Parathyroid adenoma (tissue), 2 donors: ENCODE results near the gene CARD18.

Experiments used
- H2AFZ ChIP-seq: fragments of 300-600 bp; sonication (generic); one replicate; pipeline ENCODE4 v1.7.0; 2017; ENCODE audit warnings: antibody characterized with exemption, mild to moderate bottlenecking
- H3K27ac ChIP-seq: fragments of 300-600 bp; sonication (generic); one replicate; pipeline ENCODE4 v1.7.0; 2017
- H3K27me3 ChIP-seq: fragments of 300-600 bp; sonication (generic); one replicate; pipeline ENCODE4 v1.7.0; 2017; ENCODE audit warnings: low read length; ENCODE audit not compliant: control insufficient read depth, insufficient read depth
- H3K36me3 ChIP-seq: fragments of 300-600 bp; sonication (generic); one replicate; pipeline ENCODE4 v1.7.0; 2017; ENCODE audit warnings: low read length; ENCODE audit not compliant: control insufficient read depth, insufficient read depth
- H3K4me1 ChIP-seq: fragments of 300-600 bp; sonication (generic); one replicate; pipeline ENCODE4 v1.7.0; 2017; ENCODE audit warnings: control low read depth
- H3K4me2 ChIP-seq: fragments of 300-600 bp; sonication (generic); one replicate; pipeline ENCODE4 v1.7.0; 2017; ENCODE audit warnings: low read length
- H3K4me3 ChIP-seq: fragments of 300-600 bp; sonication (generic); one replicate; pipeline ENCODE4 v1.7.0; 2017; ENCODE audit warnings: low read depth, low read length
- H3K79me2 ChIP-seq: fragments of 300-600 bp; sonication (generic); one replicate; pipeline ENCODE4 v1.7.0; 2017; ENCODE audit warnings: control low read depth
- H3K9ac ChIP-seq: fragments of 300-600 bp; sonication (generic); one replicate; pipeline ENCODE4 v1.7.0; 2017; ENCODE audit warnings: mild to moderate bottlenecking
- H3K9me3 ChIP-seq: fragments of 300-600 bp; sonication (generic); one replicate; pipeline ENCODE4 v1.7.0; 2017; ENCODE audit warnings: low read length; ENCODE audit not compliant: control insufficient read depth
- TF ChIP-seq, protein P1 (sequence below): fragments of 300-600 bp; sonication (generic); IDR thresholded peaks from one replicate; pipeline ENCODE4 v1.7.0; 2017; ENCODE audit warnings: antibody characterized with exemption, mild to moderate bottlenecking
- donor health status: primary hyperparathyroidism.

The CARD18 gene

DNA sequence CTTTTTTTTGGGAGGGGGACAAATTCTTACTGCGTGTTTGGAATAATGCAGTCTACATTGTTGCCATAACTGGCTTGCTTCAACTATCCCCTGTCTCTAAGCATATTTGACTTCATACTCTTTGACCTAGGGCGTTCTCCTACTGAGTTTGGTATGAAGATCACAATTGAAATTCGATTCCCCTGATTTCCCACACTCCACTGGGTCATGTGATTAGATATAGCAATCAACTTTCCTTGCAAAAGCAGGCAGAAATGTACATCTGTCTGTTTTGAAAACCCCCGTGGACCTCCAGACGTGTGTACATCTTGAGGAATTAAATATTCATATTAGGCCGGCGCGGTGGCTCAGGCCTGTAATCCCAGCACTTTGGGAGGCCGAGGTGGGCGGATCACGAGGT is 13.8 kb upstream of the CARD18 start:
- TF ChIP-seq, protein P1, sequence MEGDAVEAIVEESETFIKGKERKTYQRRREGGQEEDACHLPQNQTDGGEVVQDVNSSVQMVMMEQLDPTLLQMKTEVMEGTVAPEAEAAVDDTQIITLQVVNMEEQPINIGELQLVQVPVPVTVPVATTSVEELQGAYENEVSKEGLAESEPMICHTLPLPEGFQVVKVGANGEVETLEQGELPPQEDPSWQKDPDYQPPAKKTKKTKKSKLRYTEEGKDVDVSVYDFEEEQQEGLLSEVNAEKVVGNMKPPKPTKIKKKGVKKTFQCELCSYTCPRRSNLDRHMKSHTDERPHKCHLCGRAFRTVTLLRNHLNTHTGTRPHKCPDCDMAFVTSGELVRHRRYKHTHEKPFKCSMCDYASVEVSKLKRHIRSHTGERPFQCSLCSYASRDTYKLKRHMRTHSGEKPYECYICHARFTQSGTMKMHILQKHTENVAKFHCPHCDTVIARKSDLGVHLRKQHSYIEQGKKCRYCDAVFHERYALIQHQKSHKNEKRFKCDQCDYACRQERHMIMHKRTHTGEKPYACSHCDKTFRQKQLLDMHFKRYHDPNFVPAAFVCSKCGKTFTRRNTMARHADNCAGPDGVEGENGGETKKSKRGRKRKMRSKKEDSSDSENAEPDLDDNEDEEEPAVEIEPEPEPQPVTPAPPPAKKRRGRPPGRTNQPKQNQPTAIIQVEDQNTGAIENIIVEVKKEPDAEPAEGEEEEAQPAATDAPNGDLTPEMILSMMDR = no peak
- H3K4me1 ChIP-seq = no peaks in the 10 kb centered on the region

DNA sequence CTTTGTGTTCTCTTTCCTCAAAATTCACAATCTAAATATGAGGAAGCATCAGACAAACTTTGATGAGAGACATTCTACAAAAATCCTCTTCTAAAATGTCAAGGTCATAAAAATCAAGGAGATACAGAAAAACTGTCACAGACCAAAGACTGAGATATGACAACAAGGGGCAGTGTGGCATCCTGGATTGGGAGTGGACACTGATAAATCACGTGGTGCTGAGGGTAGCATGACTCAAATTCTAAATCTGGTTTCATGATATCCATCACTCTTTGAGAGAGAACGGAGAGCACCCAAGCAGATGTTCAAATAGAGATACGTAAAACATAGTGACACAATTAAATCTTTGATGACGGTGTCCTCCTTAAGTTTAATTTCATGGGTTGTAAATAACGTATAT is 13.0 kb upstream of the CARD18 start:
- no peak overlapping the region for H3K9ac ChIP-seq
- no peaks in the 10 kb centered on the region for H3K36me3 ChIP-seq
- H2AFZ ChIP-seq = no peak overlapping the region
- H3K9me3 ChIP-seq = no peaks in the 10 kb centered on the region
- H3K27me3 ChIP-seq = no peaks in the 10 kb centered on the region
- TF ChIP-seq, protein P1 = no peak
- no peaks in the 10 kb centered on the region for H3K4me1 ChIP-seq
- no peaks in the 10 kb centered on the region for H3K79me2 ChIP-seq
- no peak overlapping the region for H3K27ac ChIP-seq
- no peak overlapping the region for H3K4me3 ChIP-seq
- H3K4me2 ChIP-seq = no peak overlapping the region

More for the DNA sequence above, 13.8 kb upstream of the CARD18 start:
- Histone ChIP-seq H3K79me2 (no peaks in the 10 kb centered on the region), H3K9me3 (no peaks in the 10 kb centered on the region), H2AFZ (no peak overlapping the region), H3K27me3 (no peaks in the 10 kb centered on the region), H3K9ac (no peak overlapping the region), H3K4me2 (no peak overlapping the region), H3K4me3 (no peak overlapping the region), H3K36me3 (no peaks in the 10 kb centered on the region), H3K27ac (no peak overlapping the region)

DNA sequence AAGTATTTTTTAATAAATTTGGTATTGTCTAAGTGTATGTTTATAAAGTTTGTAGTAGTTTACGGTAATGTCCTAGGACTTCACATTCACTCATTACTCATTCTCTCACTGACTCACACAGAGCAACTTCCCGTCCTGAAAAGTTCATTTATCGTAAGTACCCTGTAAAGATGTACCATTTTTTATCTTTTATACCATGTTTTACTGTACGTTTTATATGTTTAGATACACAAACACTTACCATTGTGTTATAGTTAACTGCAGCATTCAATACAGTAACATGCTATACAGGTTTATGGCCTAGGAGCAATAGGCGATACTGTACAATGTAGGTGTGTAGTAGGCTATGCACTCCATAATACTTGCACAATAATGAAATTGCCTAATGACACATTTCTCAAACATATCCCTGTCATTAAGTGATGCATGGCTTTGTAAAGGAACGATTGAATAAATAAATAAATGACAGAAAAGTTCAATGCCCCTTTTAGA is 12.5 kb upstream of the CARD18 start:
- H3K27me3 ChIP-seq = no peaks in the 10 kb centered on the region
- no peaks in the 10 kb centered on the region for H3K4me1 ChIP-seq
- TF ChIP-seq, protein P1 = no peak
- H3K4me2 ChIP-seq = no peak overlapping the region
- no peak overlapping the region for H3K9ac ChIP-seq
- no peak overlapping the region for H3K4me3 ChIP-seq
- no peak overlapping the region for H2AFZ ChIP-seq
- no peaks in the 10 kb centered on the region for H3K79me2 ChIP-seq
- H3K36me3 ChIP-seq = no peaks in the 10 kb centered on the region
- H3K9me3 ChIP-seq = no peaks in the 10 kb centered on the region
- no peak overlapping the region for H3K27ac ChIP-seq

DNA sequence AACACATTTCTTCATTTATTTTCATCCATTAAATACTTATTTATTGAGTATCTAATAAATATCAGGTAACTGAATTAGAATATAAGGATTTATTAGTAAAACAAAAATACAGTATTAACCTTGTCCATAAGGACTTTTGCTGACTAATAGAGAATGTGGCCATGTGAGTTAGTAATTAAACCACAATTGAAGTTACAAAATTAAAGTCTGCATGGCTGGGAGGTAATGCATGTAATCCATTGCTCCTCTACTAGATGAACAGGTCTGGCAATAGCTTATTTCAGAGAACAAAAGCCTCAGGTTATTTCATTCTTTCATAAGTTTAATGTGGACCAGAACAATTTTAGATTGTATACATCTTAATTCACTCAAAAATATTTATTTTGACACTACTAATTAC is 9.9 kb upstream of the CARD18 start:
- TF ChIP-seq, protein P1 = no peak
- Histone ChIP-seq H3K36me3 (no peaks in the 10 kb centered on the region), H3K4me2 (no peak overlapping the region)

DNA sequence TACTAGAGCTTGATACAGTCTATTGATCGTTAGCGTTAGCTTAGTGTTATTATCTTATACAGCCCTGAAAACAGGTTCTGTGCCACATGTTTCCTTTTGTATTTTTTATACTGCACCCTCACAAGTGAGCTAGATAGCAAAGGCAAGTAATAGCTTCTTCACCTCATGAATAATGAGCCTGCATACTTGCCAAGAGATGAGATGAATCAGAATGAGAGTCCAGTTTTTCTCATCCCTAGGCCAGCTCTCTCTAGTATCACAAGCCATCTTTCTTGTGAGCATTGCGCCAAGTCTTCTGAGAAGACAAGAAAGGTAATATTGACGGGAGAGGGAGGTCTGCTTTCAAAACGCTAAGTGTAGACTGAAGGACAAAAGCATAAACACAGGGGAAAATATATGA is 8.7 kb upstream of the CARD18 start:
- H3K27ac ChIP-seq = no peak overlapping the region
- H2AFZ ChIP-seq = no peak overlapping the region
- no peak overlapping the region for H3K9ac ChIP-seq
- no peaks in the 10 kb centered on the region for H3K36me3 ChIP-seq
- no peak overlapping the region for H3K4me3 ChIP-seq
- H3K27me3 ChIP-seq = no peaks in the 10 kb centered on the region
- H3K4me1 ChIP-seq = no peaks in the 10 kb centered on the region
- H3K79me2 ChIP-seq = no peaks in the 10 kb centered on the region
- no peak overlapping the region for H3K4me2 ChIP-seq
- H3K9me3 ChIP-seq = no peaks in the 10 kb centered on the region
- TF ChIP-seq, protein P1 = no peak

More for the DNA sequence above, 9.9 kb upstream of the CARD18 start:
- Histone ChIP-seq H3K4me3 (no peak overlapping the region), H3K27me3 (no peaks in the 10 kb centered on the region), H3K79me2 (no peaks in the 10 kb centered on the region), H3K9me3 (no peaks in the 10 kb centered on the region), H2AFZ (no peak overlapping the region), H3K4me1 (no peaks in the 10 kb centered on the region), H3K27ac (no peak overlapping the region), H3K9ac (no peak overlapping the region)
